ENCODE results near the gene TMEM131L. TPM values are rescaled to one million over a fixed set of nuclear protein-coding genes. Genes with fewer than 3 reads are reported as not detected.

TMEM131L gene
- total RNA-seq, 1 experiment from 2014 or later, result 19.7 TPM

- TF ChIP-seq CTCF (IDR thresholded peaks at IDR 0.05 in 2 of 3, conservative IDR thresholded peaks at IDR 0.05 in 1 of 3; ENCODE audit: borderline replicate concordance in 1 of 3, insufficient read depth in 1 of 3, low read depth in 2 of 3, low read length in 2 of 3), result no peak
Observed at GRCh38 chr4:153533387-153533786, 67.2 kb downstream of the TMEM131L start (continued).

GRCh38 chr4:153534792-153535629, 68.9 kb downstream of the TMEM131L start:
- Histone ChIP-seq H3K4me2 (ENCODE audit: low read length) (no peak overlapping the region), H3K79me2 (ENCODE audit: insufficient read depth, low read length) (no peaks in the 10 kb centered on the region), H3K36me3 (ENCODE audit: control insufficient read depth in 1 of 2, insufficient read depth in 2 of 2, low read length in 2 of 2) (no peaks in the 10 kb centered on the region), H2AFZ (ENCODE audit: low read depth, low read length, poor library complexity, severe bottlenecking) (no peak overlapping the region), H3K27me3 (ENCODE audit: insufficient read depth, low read length) (no peaks in the 10 kb centered on the region), H3K4me3 (replicated peaks in 1 of 2; ENCODE audit: low read depth in 1 of 2, low read length in 2 of 2) (no peak overlapping the region), H3K27ac (ENCODE audit: low read depth, low read length) (no peak overlapping the region), H4K20me1 (ENCODE audit: insufficient read depth) (no peaks in the 10 kb centered on the region), H3K9me3 (ENCODE audit: control insufficient read depth in 1 of 2, insufficient read depth in 1 of 2, low read depth in 1 of 2, low read length in 2 of 2) (no peaks in the 10 kb centered on the region), H3K4me1 (ENCODE audit: control insufficient read depth in 1 of 2, insufficient read depth in 2 of 2, low read length in 2 of 2) (no peaks in the 10 kb centered on the region), H3K9ac (ENCODE audit: low read length) (no peak overlapping the region), H3K9me2 (ENCODE audit: insufficient read depth) (no peaks in the 10 kb centered on the region)
- ChIA-PET RAD21 (ENCODE audit: low non-redundant PET in 1 of 2, low total read pairs in 2 of 2, uncharacterized antibody in 2 of 2, unreplicated experiment in 2 of 2) (no interaction called here), POLR2A (no interaction called here), CTCF (no interaction called here)
- intact Hi-C loops (cut with micrococcal nuclease), result no loop called here
- BruUV-seq (replicated peaks), result no TSS peak
- DNase-seq (ENCODE audit: low read depth, low spot score) (no peak), ATAC-seq (no peak)
- TF ChIP-seq EGR1 (IDR thresholded peaks at IDR 0.05; ENCODE audit: low read depth), result no peak
- no peak for TF ChIP-seq ZBTB33 (IDR thresholded peaks at IDR 0.05; ENCODE audit: extremely low read depth, insufficient replicate concordance, low read length)
- no peak for TF ChIP-seq SIN3A (IDR thresholded peaks at IDR 0.05; ENCODE audit: low read depth)
- no peak for TF ChIP-seq ELF1 (IDR thresholded peaks at IDR 0.05; ENCODE audit: borderline replicate concordance, low read depth)
- no peak for TF ChIP-seq EZH2phosphoT487 (IDR thresholded peaks at IDR 0.05; ENCODE audit: borderline replicate concordance)
- no peak for TF ChIP-seq ZNF274 (IDR thresholded peaks at IDR 0.05; ENCODE audit: low read depth, low read length)
